Right lobe of liver (tissue), 6 donors: ENCODE data around the gene MAB21L2. TPM values are rescaled to one million over a fixed set of nuclear protein-coding genes. Genes with fewer than 3 reads are reported as not detected.
A peak's percentile ranks its signal among the peaks of the same experiment; 100 is the strongest.

Source experiments
- ATAC-seq, 4 donors: fragments of 200-7000 bp; cut with Tn5 transposase; one replicate each; pipeline ENCODE4 v1.9.1; 2020; ENCODE audit warnings: mild to moderate bottlenecking in 4 of 4, moderate library complexity in 4 of 4
- DNase-seq, 3 donors: peaks; one replicate each; pipeline ENCODE4 v3.0.0-alpha.2; 2020
- H3K27ac ChIP-seq, 3 donors: fragments of 200-600 bp; one replicate each; pipeline ENCODE4 v1.8.0; 2022
- H3K27me3 ChIP-seq, 2 donors: fragments of 200-600 bp; one replicate each; pipeline ENCODE4 v1.8.0; 2022
- H3K36me3 ChIP-seq, 4 donors: fragments of 200-600 bp; sonication (generic) in 1 of 4; one replicate each; pipeline versions ENCODE4 v1.5.1 to v1.8.0; 2017 to 2022; ENCODE audit warnings: control low read depth in 1 of 4
- H3K4me1 ChIP-seq, 4 donors: fragments of 200-600 bp; sonication (generic) in 1 of 4; one replicate each; pipeline versions ENCODE4 v1.5.1 to v1.8.0; 2017 to 2022; ENCODE audit warnings: control low read depth in 1 of 4
- H3K4me3 ChIP-seq, 3 donors: fragments of 200-600 bp; one replicate each; pipeline ENCODE4 v1.8.0; 2022
- H3K9me3 ChIP-seq, 4 donors: fragments of 200-600 bp; sonication (generic) in 1 of 4; one replicate each; pipeline versions ENCODE4 v1.5.1 to v1.8.0; 2017 to 2022; ENCODE audit warnings: control low read depth in 1 of 4
- CTCF ChIP-seq, 4 donors: fragments of 200-600 bp in 3 of 4; fragments of 450-650 bp in 1 of 4; IDR thresholded peaks; one replicate each; pipeline versions ENCODE4 v1.5.1 to v1.8.0; 2016 to 2022; ENCODE audit warnings: antibody characterized with exemption in 4 of 4, mild to moderate bottlenecking in 2 of 4
- POLR2A ChIP-seq: fragments of 450-650 bp; IDR thresholded peaks from one replicate; pipeline ENCODE4 v1.6.1; 2017; ENCODE audit warnings: antibody characterized with exemption, mild to moderate bottlenecking
- WGBS: methylation state at CpG from one replicate; pipeline ENCODE4 v1.1.6; 2018; ENCODE audit warnings: low coverage, low lambda C conversion rate; ENCODE audit not compliant: insufficient coverage; ENCODE audit errors: missing lambda C conversion rate; 5-methylcytosine and 5-hydroxymethylcytosine counted together
- intact Hi-C, 2 donors: fragments of 100-400 bp; cut with DNase I; formaldehyde crosslinking; loops; one replicate each; pipeline versions ENCODE4 v1.11.2 to v1.14.1; 2022
- total RNA-seq, 6 experiments: library from RNA; depleted of rRNA in 2 of 6; stranded (reverse); fragments of >200 nt in 2 of 6; fragmentation: NEBNext Ultra II Directional in 3 of 6; extraction: Animal tissue kit (Norgen Biotek cat#: 25700) in 3 of 6; gene quantifications; one replicate each; pipeline versions ENCODE4 v1.1.0 to v1.2.4, GENCODE V29; 2016 to 2023
- donor health status: DM: no; HTN: yes; CAD: no.
- donor health status: DM: no; HTN: no; CAD: no.
- donor health status: DM: no; HTN: no; CAD: no.
- donor health status: DM: no; HTN: yes; CAD: no.
- donor health status: DM: no; HTN: yes; CAD: no.

Gene MAB21L2
- total RNA-seq, 6 experiments from 2014 or later = 0.06 to 0.70 (median 0.31) TPM; not detected in 1

- intact Hi-C loops = no loop called here
- no peaks in the 10 kb centered on the region for H3K27me3 ChIP-seq
- peaks cover 0 to 8% (median 0%) of the 10 kb centered on the region in 4 donors for H3K4me1 ChIP-seq
- H3K27ac ChIP-seq = no peak overlapping the region
- no peaks in the 10 kb centered on the region for H3K36me3 ChIP-seq
- TF ChIP-seq POLR2A = no peak
- TF ChIP-seq CTCF (IDR thresholded peaks at IDR 0.05) = no peak
- ATAC-seq (peak; percentile 40 to 56 (median 50)), DNase-seq (peak in 1 of 3 donors; percentile 34)
- no peaks in the 10 kb centered on the region for H3K9me3 ChIP-seq
- 39% methylated on average over 12 of the region's 12 CpGs for WGBS
- peak overlapping the region; percentile 28 to 46 (median 41) for H3K4me3 ChIP-seq
These were observed 3.0 kb upstream of the MAB21L2 start for GRCh38 chr4:150578745-150579501.

DNA sequence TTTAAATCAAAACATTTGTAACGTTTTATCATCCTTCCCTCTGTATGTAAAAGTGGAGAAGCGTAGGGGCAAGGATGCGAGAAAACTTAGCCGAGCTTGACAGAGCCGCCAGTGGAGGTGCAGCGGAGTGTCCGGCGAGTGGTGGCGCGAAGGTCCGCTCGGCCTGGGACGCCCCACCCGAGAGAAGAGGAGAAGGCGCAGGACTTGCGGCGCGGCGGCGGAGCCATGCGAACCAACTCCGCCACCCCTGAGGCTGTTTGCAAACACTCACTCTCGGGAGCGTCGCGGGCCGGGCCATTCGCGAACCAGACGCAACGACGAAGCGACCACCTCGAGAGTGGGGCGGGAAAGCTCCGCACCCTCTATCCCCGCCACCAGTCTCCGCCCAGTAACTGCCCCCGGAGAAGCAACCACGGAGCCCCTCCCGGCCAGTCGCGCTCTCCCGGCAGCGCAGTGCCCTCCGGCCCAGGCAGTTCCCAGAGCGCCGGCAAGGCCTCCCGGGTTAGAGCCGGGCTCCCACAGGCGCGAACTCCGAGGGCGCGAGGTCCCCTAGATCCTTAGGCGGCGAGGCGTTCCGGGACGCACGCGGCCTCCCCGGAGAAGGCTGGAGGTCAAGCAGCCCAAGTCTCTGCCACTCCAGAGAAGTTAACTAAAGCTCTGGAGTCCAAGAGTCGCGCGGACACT is 2.3 kb upstream of the MAB21L2 start:
- intact Hi-C loops = no loop called here
- Histone ChIP-seq H3K4me1 (peaks cover 0 to 8% (median 0%) of the 10 kb centered on the region in 4 donors), H3K36me3 (no peaks in the 10 kb centered on the region), H3K27ac (peak overlapping the region in 1 of 3 donors; percentile 7), H3K9me3 (no peaks in the 10 kb centered on the region), H3K4me3 (peak overlapping the region; percentile 28 to 46 (median 41)), H3K27me3 (no peaks in the 10 kb centered on the region)
- ATAC-seq (peak in 3 of 4 donors; percentile 25 to 46 (median 40)), DNase-seq (peak; percentile 38 to 58 (median 45))
- no peak for TF ChIP-seq CTCF (IDR thresholded peaks at IDR 0.05)
- TF ChIP-seq POLR2A = no peak
- 42% methylated on average over 14 of the region's 66 CpGs for WGBS

- Histone ChIP-seq H3K27me3 (no peaks in the 10 kb centered on the region), H3K27ac (peak overlapping the region in 1 of 3 donors; percentile 7), H3K4me3 (peak overlapping the region in 1 of 3 donors; percentile 46), H3K9me3 (no peaks in the 10 kb centered on the region), H3K4me1 (peaks cover 0 to 8% (median 0%) of the 10 kb centered on the region in 4 donors), H3K36me3 (no peaks in the 10 kb centered on the region)
- no peak for ATAC-seq
- WGBS = 95% methylated on average over 9 of the region's 9 CpGs
- intact Hi-C loops = no loop called here
- TF ChIP-seq CTCF (IDR thresholded peaks at IDR 0.05) (no peak), POLR2A (no peak)
- DNase-seq = no peak
These were observed 1.6 kb upstream of the MAB21L2 start for GRCh38 chr4:150580306-150580705.

DNA sequence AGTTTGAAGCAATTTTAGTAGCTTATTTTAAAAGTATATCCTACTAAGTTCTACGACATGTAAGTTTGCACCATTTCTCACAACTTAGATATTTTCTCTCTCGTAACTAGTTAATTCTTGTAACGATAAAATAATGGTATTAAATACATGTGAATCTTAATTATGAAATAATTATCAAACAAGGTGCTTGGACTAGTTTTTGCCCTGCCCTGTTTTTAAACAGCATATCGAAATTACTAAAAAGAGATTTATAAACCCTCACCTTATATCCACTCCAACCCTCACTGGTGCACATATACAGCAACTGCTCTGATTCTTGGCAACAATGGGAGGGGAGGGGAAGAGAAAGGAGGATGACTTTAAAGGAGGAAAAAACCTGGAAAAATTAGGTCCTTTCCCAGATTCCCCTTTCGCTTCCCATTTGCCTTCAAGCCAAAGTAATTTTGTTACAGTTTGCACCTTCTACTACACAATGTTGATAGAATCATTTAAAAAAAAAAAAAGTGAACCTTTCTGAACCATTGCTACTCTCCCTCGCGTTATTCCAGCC is 820 bp upstream of the MAB21L2 start:
- DNase-seq (no peak), ATAC-seq (no peak)
- peaks cover 0 to 8% (median 0%) of the 10 kb centered on the region in 4 donors for H3K4me1 ChIP-seq
- H3K27me3 ChIP-seq = no peaks in the 10 kb centered on the region
- H3K4me3 ChIP-seq = no peak overlapping the region
- intact Hi-C loops = no loop called here
- TF ChIP-seq POLR2A (no peak), CTCF (IDR thresholded peaks at IDR 0.05) (no peak)
- no peak overlapping the region for H3K27ac ChIP-seq
- no peaks in the 10 kb centered on the region for H3K9me3 ChIP-seq
- 95% methylated on average over 7 of the region's 7 CpGs for WGBS
- no peaks in the 10 kb centered on the region for H3K36me3 ChIP-seq
